HG02642 (cell line): ENCODE data around the gene CCR7.
"Not testable (repeated sequence)": the region's sequence is repeated elsewhere in the genome, so short reads cannot be mapped to it uniquely, and the experiment has no call there.

ENCODE experiments used
- ATAC-seq: cut with Tn5 transposase; IDR thresholded peaks from one replicate; pipeline ENCODE4 v1.9.1; 2021; ENCODE audit warnings: mild to moderate bottlenecking; ENCODE audit not compliant: unreplicated experiment, poor library complexity

CCR7 gene

DNA sequence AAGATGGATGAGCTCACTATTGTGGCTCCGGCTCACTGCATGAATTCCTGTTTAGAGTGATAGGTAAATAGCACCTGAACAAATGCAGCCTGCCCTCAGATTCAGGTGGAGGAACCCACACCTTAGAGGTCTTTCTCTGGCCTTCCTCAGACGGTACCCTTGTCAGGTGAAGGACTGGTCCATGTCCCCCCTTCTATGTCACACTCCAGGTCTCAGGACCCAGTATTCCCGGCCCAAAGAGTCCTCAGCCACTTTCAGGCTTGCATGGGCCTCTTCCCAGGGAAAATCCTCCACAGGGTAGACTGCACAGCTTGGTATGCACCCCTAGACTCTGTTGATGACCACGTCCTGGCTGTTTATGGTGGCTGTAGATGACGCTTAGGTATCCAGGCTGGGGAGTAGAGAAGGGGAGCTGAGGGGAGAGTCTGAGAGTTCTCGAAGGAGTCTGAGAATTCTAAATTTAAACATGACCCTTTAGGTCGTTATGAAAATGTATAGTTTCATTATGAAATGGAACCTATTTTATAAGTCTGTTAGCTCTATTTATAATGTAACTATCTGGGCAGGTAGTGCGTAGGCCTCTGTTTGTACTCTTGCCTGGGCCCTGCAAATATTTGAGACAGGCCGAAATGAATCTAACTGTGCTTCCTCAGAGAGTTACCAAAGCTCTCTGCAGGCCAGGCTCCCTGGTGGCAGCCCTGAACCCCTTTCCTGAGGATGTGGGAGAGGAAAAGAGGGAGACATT is 32.5 kb upstream of the CCR7 start:
- ATAC-seq = no peak

DNA sequence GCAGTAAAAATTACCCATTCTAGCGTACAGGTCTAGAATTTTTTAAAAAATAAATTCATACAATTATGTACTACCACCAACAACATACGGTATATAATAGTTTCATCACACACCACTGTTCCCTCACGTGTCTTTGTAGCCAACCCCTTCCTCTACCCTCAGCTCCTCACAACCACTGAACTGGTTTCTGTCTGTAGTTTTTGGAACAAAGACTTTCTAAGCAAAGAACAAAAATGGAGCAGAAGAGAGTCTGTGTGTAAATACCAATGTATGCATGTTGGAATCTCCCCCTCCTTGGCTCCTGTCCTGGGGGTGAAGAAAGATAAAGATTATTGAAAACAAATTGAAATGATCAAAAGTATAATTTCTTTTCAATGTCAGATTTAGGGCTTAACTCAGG is 31.9 kb upstream of the CCR7 start:
- ATAC-seq = no peak

DNA sequence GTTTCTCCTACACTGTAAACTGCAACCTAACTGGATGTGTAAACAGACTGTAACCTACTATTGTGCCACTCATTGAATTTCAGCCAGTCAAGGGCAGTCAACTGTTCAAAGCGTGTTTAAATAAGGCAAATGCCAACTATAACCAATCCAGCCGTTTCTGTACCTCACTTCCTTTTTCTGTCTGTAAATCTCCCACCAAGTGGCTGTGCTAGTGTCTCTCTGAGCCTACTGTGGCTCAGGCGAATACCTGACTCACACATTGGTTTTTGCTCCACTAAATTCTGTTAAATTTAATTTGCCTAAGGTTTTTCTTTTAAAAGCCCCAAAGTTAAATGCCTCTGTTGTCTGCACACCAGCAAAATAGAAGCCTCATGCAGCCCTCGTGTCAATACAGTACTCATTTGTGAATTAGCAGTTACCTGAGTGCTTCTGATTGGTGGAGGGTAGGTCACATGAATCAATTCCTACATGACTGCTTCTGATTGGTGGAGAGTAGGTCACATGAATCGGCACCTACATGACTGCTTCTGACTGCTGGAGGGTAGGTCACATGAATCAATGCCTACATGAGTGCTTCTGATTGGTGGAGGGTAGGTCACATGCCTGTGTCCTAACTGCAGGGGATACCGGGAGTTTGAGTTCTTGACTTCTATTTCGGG is 31.1 kb upstream of the CCR7 start:
- ATAC-seq = no peak

DNA sequence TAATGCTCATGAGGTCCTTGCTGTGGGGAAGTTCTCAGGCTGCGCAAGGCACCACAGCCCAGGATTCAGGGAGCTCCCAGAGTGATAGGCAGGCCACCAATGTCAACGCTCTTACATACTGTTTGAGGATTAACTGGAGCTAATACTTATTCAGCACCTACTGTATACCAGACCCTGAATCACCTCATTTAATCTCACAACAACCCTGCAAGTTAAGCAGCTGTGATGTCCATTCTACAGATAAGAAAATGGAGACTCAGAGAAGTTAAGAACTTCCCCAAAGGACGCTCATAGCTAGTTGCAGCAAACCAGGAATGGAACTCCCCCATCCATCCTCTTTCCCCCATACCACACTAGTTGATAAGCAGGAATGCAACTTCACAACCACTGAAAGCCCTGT is 25.5 kb upstream of the CCR7 start:
- ATAC-seq = no peak

DNA sequence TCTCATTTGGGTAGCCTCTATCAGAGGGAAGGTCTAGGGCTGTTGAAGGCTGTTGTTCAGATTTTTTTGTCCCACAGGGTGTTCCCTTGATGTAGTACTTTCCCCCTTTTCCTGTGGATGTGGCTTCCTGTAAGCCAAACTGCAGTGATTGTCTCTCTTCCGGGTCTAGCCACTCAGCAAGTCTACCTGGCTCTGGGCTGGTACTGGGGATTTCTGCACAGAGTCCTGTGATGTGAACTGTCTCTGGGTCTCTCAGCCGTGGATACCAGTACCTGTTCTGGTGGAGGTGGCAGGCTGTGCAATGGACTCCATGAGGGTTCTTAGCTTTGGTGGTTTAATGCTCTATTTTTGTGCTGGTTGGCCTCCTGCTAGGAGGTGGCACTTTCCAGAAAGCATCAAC is 23.3 kb upstream of the CCR7 start:
- no peak for ATAC-seq

DNA sequence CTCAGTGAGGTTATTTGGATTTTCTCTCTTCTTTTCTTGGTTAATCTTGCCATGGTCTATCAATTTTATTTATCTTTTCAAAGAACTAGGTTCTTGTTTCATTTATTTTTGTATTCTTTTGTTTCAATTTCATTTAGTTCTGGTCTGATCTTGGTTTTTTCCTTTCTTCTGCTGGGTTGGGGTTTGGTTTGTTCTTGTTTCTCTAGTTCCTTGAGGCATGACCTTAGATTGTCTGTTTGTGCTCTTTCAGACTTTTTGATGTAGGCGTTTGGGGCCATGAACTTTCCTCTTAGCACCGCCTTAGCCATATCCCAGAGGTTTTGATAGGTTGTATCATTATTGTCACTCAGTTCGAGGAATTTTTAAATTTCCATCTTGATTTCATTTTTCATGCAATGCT is 21.0 kb upstream of the CCR7 start:
- not testable (repeated sequence) for ATAC-seq

DNA sequence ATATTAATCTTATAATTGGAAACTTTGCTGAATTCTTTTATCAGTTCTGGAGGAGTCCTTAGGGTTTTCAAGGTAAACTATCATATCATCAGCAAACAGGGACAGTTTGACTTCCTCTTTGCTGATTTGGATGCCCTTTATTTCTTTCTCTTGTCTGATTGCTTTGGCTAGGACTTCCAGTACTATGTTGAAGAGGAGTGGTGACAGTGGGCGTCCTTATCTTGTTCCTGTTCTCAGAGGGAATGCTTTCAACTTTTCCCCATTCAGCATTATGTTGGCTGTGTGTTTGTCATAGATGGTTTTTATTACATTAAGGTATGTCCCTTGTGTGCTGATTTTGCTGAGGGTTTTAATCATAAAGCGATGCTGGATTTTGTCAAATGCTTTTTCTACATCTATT is 19.7 kb upstream of the CCR7 start:
- not testable (repeated sequence) for ATAC-seq

DNA sequence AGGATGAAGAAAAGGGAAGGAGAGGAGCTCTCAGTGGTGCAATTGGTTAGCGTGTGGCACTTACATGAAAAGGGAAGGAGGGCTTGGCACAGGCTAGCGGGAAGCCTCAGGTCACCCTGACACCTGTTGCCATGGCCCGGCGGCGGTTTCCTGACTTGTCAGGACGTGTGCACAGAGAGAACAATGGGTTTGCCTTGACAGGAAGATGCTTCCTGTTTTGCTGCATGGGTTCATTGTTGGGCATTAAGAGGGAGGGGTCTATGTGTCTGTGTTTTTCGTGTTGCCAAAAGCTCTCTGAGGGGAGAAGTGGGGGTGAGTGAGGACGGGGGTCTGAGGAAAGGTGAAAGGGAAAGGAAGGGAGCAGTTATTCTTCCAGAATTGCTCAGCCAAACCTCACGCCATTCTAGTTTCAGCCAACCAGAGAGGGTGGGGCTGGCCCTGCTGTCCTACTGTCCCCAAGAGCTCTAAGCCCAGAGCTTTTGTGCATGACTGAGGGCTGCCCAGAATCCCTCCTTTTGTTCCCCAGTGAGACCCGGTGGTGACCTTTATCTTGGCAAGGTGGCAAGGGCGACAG is 17.1 kb upstream of the CCR7 start:
- peak; percentile 94 for ATAC-seq

DNA sequence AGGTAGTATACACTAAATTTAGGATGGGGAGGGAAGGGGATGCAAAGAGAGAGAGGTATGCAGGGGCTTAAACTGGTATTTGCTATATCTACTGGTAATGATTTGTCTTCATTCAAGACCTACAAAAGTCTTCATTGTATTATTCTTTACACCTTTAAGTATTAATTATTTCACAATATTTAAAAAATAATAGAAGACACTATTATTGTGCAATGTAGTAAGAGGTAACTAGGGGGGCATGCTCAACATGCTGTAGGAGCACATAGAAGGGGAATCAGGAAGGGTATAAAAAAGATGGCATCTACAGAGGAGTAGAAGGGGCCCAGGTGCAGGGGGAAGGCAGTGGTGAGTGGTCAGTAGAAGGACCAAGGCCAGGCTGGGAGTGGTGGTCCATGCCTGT is 14.9 kb upstream of the CCR7 start:
- ATAC-seq = no peak

DNA sequence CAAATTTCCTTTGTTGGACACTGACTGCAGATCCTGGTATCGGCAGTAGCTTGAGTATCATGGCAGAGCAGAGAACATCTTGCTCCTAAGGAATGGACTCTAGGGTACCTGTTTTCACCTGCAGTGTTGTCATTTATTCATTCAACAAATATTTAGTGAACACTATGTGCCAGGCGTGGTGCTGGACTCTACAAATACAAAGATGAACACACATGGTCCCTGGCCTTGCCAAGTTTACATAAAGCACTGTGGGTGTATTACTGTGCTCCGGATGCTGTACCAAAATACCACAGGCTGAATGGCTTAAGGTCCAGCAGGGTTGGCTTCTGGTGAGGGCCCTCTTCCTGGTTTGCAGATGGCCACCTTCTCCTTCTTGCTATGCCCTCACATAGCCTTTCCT is 14.2 kb upstream of the CCR7 start:
- ATAC-seq = no peak

DNA sequence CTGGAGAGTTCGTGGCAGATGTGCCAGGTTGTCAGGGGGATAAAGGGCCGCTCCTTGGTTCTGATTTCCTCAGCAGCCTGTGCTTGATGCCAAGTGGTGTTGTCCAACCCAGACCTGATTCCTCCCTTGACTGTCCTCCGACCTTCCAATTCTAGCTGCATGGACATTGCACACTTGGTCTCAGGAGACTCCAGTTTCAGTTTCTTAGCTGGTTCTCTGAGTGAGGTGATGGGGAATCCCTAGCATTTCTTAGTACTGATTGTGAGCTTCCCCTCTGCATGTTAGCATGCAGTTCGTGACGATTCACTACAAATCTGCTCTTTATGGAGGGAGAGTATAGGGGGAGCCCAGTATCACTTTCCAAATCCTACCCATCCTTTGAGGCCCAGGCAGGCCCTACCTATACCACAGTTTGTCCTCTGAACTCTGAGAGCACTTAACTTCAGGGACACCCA is 12.4 kb upstream of the CCR7 start:
- peak; percentile 29 for ATAC-seq

DNA sequence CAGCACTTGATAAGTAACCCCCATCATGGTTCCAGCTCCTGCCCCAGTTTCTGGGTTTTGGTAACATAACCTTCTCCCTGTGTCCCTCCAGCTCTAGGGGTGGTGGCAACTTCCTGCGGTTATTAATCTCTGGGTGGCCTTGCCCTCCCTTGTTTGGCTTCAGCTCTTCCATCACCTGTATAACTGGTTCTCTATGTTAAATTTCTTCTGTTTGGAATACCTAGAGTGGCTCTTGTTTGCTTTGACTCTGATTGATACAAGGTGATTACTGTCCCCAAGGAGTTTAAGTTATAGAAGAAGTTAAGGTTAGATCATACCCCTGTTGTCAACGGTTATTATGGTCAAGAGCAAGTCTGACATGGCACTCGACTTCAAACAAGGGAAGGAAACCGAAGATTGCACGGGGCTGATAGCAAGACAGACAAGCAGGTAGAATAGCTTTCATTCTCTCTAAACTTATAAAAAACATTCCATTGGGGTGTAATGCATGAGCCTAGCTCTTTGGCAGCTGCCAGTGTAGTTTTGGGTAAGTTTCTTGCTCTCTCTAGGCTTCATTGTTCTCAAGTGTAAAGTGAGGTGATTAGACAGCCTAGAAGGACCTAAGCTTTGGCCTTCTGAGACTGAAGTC is 11.0 kb upstream of the CCR7 start:
- no peak for ATAC-seq

DNA sequence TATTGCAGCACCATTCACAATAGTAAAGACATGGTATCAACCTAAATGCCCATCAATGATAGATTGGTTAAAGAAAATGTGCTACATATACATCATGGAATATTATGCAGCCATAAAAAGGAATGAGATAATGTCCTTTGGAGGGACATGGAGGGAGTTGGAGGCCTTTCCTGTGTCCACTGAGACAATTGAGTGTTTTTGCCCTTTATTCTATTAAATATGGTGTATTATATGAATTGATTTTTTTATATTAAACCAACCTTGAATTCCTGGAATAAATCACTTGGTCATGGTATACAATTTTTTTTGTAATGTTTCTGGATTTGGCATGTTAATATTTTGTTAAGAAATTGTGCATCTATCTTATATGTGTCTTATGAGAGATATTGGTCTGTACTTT is 9.0 kb upstream of the CCR7 start:
- ATAC-seq = no peak

DNA sequence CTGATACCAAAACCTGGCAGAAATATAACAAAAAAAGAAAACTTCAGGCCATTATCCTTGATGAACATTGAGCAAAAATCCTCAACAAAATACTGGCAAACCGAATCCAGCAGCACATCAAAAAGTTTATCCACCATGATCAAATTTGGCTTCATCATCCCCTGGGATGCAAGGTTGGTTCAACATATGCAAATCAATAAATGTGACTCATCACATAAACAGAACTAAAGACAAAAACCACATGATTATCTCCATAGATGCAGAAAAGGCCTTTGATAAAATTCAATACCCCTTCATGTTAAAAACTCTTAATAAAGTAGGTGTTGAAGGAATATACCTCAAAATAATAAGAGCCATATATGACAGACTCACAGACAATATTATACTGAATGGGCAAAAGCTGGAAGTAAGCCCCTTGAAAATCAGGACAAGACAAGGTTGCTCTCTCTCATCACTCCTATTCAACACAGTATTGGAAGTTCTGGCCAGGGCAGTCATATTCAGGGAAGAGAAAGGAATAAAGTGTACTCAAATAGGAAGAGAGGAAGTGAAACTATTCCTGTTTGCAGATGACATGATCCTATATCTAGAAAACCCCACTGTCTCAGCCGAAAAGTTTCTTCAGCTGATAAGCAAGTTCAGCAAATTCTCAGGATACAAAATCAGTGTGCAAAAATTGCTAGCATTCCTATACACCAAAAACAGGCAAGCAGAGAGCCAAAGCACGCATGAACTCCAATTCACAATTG is 7.1 kb upstream of the CCR7 start:
- ATAC-seq = not testable (repeated sequence)

DNA sequence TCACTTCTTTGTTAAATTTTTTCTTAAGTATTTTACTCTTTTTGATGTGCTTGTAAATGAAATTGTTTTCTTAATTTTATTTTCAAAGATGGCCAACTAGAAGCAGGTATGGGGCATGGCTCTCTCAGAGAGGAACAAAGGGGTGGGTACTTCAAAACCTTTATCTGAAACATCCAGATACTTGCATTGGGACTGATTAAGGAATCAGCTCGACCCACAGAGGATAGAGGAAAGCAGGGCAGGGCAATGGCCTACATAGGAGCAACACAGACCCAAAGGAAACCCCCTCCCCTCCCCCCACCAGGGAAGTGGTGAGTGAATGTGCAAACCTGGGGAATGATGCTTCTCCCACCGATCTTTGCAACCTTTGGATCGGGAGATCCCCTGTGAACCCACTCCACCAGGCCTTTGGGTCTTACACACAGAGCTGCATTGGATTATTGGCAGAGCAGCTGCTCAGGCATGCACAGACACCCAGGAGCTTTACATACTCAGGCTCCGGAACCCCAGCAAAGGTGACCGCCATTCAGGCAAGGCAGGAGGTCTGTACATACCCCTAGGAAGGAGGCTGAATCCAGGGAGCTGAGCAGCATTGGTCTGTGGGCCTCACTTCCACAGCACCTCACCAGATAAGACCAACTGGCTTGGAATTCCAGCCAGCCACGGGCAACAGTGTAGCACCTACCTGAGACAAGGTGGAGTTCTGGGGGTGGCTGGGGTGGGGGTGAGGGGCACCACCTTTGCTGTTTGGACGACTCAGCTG is 3.0 kb upstream of the CCR7 start:
- no peak for ATAC-seq

DNA sequence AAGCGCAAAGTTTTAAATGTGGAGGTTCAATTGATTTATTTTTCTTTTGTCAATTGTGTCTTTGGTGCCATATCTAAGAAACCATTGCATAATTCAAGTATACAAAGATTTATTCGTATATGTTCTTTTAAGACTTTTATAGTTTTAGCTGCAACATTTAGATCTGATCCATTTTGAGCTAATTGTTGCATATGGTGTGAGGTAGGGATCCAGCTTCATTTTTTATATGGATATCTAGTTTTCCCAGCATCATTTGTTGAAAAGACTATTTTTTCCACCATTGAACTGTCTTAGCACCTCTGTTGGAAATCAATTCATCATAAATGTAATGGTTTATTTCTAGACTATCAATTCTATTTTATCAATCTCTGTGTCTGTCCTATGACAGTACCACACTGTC is 2.1 kb upstream of the CCR7 start:
- ATAC-seq = no peak

DNA sequence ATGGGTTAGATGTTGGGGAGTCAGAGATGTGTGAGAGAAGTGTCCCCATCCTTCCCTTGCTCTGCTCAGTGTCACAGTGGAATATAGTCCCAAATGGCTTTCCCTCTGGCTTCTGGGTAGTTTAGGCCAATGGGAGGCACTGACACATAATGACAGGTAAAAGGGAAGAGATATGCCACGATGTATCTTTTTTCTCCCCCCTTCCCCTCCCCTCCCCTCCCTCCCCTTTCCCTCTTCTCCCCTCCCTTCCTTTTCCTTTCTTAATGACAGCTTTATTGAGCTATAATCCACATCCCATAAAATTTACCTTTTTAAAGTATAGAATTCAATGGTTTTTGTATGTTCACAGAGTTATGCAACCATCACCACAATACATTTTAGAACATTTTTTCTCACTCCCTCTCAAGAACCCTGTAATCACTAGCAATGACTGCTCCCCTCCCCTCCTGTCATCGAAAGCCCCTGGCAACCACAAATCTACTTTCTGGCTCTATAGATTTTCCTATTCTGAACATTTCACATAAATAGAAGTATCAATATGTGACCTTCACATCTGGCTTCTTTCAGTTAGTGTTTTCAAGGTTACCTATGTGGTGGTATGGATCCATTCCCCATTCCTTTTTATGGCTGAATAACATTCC is 617 bp upstream of the CCR7 start:
- ATAC-seq = no peak

DNA sequence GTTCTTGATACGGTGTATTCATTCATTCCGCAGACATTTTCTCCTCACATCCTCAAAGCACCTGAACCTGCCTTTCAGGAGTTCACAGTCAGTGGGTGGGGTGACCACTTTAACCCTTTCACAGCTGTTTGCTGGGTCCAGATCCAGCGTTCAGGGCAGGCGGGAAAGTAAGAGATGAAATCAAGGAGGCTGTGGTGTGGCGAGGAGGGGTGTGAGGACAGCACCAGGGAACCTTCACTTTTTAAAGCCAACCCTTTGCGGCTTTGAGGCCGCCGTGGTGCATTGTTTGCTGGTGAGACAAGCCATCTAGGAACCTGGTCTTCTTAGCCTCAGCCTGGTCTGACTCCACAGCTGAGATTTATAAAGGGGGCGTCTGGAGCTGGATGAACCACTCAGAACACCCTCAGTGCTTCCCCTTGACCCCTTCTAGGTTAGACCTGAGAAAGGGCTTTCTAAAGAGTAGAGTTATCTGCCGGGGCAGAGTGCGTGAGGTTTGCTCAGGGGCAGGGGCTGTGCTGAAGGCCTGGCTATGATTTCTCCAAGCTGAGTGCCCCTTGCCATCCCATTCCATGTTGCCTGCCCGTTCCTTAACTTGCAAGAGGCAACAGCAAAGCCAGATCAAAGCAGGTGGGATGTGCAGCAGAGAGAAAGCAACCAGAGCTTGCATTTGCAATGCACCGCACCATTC is 933 bp downstream of the CCR7 start:
- ATAC-seq = no peak
